Thoracic aorta (tissue), 2 donors: ENCODE data around the gene MAPRE3. TPM values are rescaled to one million over a fixed set of nuclear protein-coding genes. Genes with fewer than 3 reads are reported as not detected.

ENCODE experiments used
- ATAC-seq: fragments of 150-250 bp; one replicate; pipeline ENCODE4 v1.8.0; 2017; ENCODE audit warnings: low read depth; ENCODE audit not compliant: insufficient number of reproducible peaks, low FRiP score
- DNase-seq: peaks from one replicate; pipeline ENCODE4 v3.0.0-alpha.2; 2020; ENCODE audit warnings: low spot score
- H3K27ac ChIP-seq, 2 donors: fragments of 200-600 bp; sonication (generic); 1 replicate in 1 of 2; 2 replicates in 1 of 2; pipeline ENCODE4 v1.5.1; 2016; ENCODE audit warnings: mild to moderate bottlenecking in 2 of 2, moderate library complexity in 2 of 2
- H3K27me3 ChIP-seq: fragments of 200-600 bp; sonication (generic); replicated peaks from 2 replicates; pipeline ENCODE4 v1.6.0; 2016; ENCODE audit warnings: mild to moderate bottlenecking; ENCODE audit not compliant: insufficient read depth
- H3K36me3 ChIP-seq: fragments of 200-600 bp; sonication (generic); one replicate; pipeline ENCODE4 v1.5.1; 2016
- H3K4me1 ChIP-seq, 2 donors: fragments of 200-600 bp; sonication (generic); 1 replicate in 1 of 2; 2 replicates in 1 of 2; pipeline versions ENCODE4 v1.5.1 to v1.6.0; 2016; ENCODE audit warnings: low read depth in 2 of 2, mild to moderate bottlenecking in 1 of 2; ENCODE audit not compliant: control insufficient read depth in 1 of 2
- H3K4me3 ChIP-seq: fragments of 200-600 bp; sonication (generic); 2 replicates; pipeline ENCODE4 v1.5.1; 2016; ENCODE audit warnings: mild to moderate bottlenecking
- H3K9me3 ChIP-seq: fragments of 200-600 bp; sonication (generic); 2 replicates; pipeline ENCODE4 v1.5.1; 2016
- total RNA-seq, 2 donors: library from RNA; depleted of rRNA; stranded (reverse); fragments of >200 nt; gene quantifications; one replicate each; pipeline versions ENCODE4 v1.1.0 to v1.2.3, GENCODE V29; 2016
- TF ChIP-seq, protein P1 (sequence below): fragments of 200-600 bp; sonication (generic); IDR thresholded peaks from one replicate; pipeline ENCODE4 v1.5.1; 2019; ENCODE audit warnings: antibody characterized with exemption

Gene MAPRE3
- total RNA-seq, 2 donors from 2014 or later = 9.1 to 29.9 TPM

DNA sequence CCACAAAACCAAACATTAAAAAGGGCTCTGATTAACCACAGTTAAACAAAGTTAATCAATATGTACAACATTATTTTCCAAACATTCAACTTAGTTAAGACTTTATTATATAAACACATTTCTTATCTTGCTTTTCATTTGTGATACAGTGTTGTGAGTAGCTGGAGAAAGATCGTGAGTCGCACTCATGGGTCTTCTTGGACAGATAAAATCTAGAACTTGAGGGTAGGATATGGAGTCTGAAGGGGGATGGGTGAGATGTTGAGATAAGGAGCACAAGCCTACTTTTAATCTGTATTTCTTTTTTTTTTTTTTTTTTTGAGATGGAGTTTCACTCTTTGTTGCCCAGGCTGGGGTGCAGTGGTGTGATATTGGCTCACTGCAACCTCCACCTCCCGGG is 39.7 kb downstream of the MAPRE3 start:
- Histone ChIP-seq H3K36me3 (no peaks in the 10 kb centered on the region), H3K4me1 (peaks cover 0 to 4% of the 10 kb centered on the region in 2 donors), H3K27ac (no peak overlapping the region), H3K4me3 (no peak overlapping the region), H3K27me3 (no peaks in the 10 kb centered on the region), H3K9me3 (no peaks in the 10 kb centered on the region)
- ATAC-seq = no peak
- DNase-seq = no peak
- TF ChIP-seq, protein P1, sequence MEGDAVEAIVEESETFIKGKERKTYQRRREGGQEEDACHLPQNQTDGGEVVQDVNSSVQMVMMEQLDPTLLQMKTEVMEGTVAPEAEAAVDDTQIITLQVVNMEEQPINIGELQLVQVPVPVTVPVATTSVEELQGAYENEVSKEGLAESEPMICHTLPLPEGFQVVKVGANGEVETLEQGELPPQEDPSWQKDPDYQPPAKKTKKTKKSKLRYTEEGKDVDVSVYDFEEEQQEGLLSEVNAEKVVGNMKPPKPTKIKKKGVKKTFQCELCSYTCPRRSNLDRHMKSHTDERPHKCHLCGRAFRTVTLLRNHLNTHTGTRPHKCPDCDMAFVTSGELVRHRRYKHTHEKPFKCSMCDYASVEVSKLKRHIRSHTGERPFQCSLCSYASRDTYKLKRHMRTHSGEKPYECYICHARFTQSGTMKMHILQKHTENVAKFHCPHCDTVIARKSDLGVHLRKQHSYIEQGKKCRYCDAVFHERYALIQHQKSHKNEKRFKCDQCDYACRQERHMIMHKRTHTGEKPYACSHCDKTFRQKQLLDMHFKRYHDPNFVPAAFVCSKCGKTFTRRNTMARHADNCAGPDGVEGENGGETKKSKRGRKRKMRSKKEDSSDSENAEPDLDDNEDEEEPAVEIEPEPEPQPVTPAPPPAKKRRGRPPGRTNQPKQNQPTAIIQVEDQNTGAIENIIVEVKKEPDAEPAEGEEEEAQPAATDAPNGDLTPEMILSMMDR = no peak

GRCh38 chr2:27013738-27014137 is 43.3 kb downstream of the MAPRE3 start:
- Histone ChIP-seq H3K9me3 (no peaks in the 10 kb centered on the region), H3K4me3 (no peak overlapping the region), H3K4me1 (peaks cover 0 to 21% of the 10 kb centered on the region in 2 donors), H3K27ac (no peak overlapping the region), H3K36me3 (no peaks in the 10 kb centered on the region), H3K27me3 (no peaks in the 10 kb centered on the region)
- TF ChIP-seq, protein P1 = no peak
- no peak for ATAC-seq
- DNase-seq = no peak

DNA sequence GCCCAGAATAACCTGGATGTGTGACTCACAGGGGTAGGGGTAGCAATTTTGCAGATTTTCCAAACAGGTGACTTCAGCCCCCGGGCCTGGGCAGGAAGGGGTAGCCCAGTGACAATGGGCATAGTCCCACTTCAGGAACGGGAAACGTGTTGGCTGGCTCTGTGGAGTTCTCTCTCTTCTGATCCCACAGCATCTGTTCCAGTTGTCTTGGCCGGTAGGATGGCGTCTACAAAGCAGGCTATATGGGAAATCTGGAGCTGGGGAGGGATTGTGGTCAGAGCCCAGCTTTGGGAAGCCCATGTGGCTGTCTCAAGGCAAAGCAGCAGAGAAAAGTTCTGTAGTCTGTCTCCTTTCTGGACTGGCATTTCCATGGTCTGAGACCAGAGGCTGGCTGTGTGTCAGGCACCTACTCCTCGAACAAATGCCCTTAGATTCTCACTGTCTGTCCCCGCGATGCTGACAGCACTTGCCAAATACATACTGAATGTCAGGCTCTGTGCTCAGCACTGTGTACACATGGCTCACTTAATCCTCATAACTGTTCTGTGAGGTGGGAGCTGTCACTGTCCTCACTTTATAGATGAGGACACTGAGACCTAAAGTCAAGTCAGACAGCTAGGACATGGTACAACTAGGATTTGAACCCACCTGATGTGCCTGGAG is 44.5 kb downstream of the MAPRE3 start:
- TF ChIP-seq, protein P1 = no peak
- Histone ChIP-seq H3K4me1 (peaks cover 0 to 21% of the 10 kb centered on the region in 2 donors), H3K36me3 (no peaks in the 10 kb centered on the region), H3K27ac (no peak overlapping the region), H3K27me3 (no peaks in the 10 kb centered on the region), H3K4me3 (no peak overlapping the region), H3K9me3 (no peaks in the 10 kb centered on the region)
- no peak for ATAC-seq
- no peak for DNase-seq

DNA sequence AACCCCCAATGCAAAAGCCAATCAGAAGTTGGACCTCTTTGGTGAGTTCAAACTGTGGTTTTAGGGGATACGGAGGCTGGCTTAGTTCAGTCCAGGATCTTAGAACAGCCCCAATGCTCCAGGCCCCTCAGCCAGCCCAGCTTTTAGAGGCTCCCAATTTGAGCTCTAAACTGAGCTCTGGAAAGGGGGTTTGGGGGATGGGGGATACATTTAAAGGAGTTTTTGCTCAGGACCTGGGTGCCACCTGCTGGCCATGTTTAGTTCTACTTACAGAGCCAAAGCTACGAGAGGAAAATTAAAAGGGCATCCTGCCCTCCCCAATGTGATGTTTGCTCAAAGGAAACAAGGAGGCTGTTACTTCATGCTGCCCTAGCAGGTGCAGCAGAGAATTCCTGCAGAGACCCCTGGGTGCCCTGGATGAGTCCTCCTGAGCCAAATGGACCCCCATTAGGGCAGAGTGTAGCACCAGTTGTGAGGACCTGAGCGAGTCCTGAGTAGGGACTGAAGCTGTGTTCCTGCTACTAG is 46.4 kb downstream of the MAPRE3 start:
- no peak for DNase-seq
- H3K9me3 ChIP-seq = no peaks in the 10 kb centered on the region
- H3K4me3 ChIP-seq = no peak overlapping the region
- no peak for ATAC-seq
- H3K27me3 ChIP-seq = no peaks in the 10 kb centered on the region
- no peak overlapping the region for H3K27ac ChIP-seq
- TF ChIP-seq, protein P1 = peak; percentile 65
- H3K4me1 ChIP-seq = peaks cover 0 to 21% of the 10 kb centered on the region in 2 donors
- H3K36me3 ChIP-seq = no peaks in the 10 kb centered on the region

DNA sequence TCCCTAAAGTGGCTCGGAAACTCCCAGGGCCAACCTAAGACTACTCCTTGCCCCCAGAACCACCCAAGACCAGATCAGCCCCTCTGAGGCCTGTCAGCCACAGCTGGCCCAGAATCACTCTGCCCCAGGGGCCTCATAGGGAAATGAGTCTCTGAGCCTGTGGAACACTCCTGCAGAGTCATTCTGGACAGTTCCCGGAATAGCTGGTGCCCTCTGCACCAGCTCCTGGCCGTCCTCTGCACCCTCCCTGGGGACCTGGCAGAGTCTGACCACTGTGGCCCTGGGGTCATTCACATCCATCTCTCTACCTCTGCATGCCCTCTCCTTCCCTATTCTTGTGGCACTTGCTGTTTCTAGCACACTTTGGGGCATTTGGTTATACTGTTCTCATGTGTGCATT is 47.7 kb downstream of the MAPRE3 start:
- TF ChIP-seq, protein P1 = no peak
- DNase-seq = no peak
- Histone ChIP-seq H3K4me1 (peaks cover 0 to 21% of the 10 kb centered on the region in 2 donors), H3K27ac (no peak overlapping the region), H3K36me3 (peaks cover 1% of the 10 kb centered on the region), H3K27me3 (no peaks in the 10 kb centered on the region), H3K9me3 (no peaks in the 10 kb centered on the region), H3K4me3 (no peak overlapping the region)
- no peak for ATAC-seq
